Right lung (tissue), 5 donors: Measurements from ENCODE around the gene RECQL. TPM values are rescaled to one million over a fixed set of nuclear protein-coding genes. Genes with fewer than 3 reads are reported as not detected.
"Not testable (repeated sequence)": the region's sequence is repeated elsewhere in the genome, so short reads cannot be mapped to it uniquely, and the experiment has no call there.

ENCODE experiments used
- DNase-seq, 2 donors: peaks; one replicate each; pipeline ENCODE4 v3.0.0-alpha.2; 2013
- polyA plus RNA-seq, 5 donors: library from polyadenylated mRNA; unstranded; fragments of 120-200 nt; gene quantifications; one replicate each; pipeline versions ENCODE4 v1.2.1 to v1.2.3, GENCODE V29; 2013; ENCODE audit warnings: inconsistent platforms in 1 of 5, low replicate concordance in 1 of 5; ENCODE audit not compliant: insufficient read length in 5 of 5, insufficient read depth in 1 of 5

Gene RECQL
- polyA plus RNA-seq, 5 donors: 22.4 to 41.3 (median 32.8) TPM

DNA sequence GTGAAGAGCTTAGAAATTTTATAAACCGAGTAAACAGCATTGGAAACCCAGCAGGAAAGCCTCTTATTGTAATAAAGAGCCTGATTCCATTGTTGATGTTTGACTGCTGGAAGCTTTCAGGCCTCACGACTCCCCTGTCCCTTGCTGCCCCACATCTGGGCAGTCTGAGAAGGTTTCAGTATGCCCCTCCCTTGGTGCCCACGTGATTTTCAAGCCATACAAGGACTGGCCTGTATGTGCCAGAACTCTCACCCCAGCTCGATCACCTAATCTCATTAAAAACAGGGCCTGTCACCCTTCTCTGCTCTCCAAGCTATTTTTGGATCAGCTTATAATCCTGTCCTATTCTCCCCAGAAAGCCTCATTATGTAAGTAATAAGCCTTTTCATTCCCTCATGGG, 71.4 kb downstream of the RECQL start:
- DNase-seq: no peak

DNA sequence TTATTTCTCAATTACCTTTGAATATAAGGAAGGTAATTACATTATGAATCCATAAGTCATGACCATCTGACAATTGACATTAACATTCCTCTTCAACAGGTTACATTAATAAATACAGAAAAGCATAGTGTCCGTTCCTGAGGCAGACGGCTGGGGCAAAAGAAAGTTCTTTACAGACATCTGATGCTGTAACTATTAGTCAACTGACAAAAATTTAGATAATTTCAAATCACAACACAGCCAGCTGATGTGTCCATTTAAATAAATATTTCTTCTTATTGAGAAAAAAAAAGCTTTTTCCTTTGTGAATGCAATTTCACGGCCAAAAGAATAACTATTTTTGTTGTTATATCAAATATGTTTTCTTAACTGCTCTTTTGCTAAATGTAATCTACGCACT, 73.2 kb downstream of the RECQL start:
- no peak for DNase-seq

DNA sequence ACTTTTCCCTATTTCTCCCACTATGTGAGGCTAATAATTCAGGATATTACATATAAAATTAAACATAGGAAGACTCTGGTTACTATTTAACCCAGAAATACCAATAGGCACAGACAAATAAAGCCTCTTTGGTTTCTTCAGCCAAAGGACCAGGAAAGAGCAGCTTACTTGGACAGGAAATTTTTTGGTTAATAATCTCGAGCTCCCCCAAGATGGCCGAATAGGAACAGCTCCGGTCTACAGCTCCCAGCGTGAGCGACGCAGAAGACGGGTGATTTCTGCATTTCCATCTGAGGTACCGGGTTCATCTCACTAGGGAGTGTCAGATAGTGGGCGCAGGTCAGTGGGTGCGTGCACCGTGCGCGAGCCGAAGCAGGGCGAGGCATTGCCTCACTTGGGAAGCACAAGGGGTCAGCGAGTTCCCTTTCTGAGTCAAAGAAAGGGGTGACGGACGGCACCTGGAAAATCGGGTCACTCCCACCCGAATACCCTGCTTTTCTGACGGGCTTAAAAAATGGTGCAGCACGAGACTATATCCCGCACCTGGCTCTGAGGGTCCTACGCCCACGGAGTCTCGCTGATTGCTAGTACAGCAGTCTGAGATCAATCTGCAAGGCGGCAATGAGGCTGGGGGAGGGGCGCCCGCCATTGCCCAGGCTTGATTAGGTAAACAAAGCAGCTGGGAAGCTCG, 82.3 kb downstream of the RECQL start:
- not testable (repeated sequence) for DNase-seq

Other genes starting within 250 kb of the RECQL start
- gene SLCO1A2, start 166.7 kb downstream of the RECQL start, polyA plus RNA-seq: under 1 TPM; 0.09 to 0.33 (median 0.27) TPM
- not detected for gene IAPP, start 128.7 kb downstream of the RECQL start, polyA plus RNA-seq
- gene PYROXD1, start 64.0 kb downstream of the RECQL start, polyA plus RNA-seq: 10 to 100 TPM; 10.1 to 23.4 (median 19.5) TPM
- 10 to 100 TPM; 30.6 to 46.2 (median 40.9) TPM for gene GOLT1B, start 154 bp upstream of the RECQL start, polyA plus RNA-seq
- gene SPX, start 24.7 kb upstream of the RECQL start, polyA plus RNA-seq: 10 to 100 TPM in 4 of 5 donors, 1 to 10 TPM in 1; 7.2 to 19.6 (median 12.3) TPM
- gene GYS2, start 103.2 kb upstream of the RECQL start, polyA plus RNA-seq: under 1 TPM in 3 of 5 donors, not detected in 2; 0.14 to 0.71 (median 0.44) TPM
- 1,000 to 10,000 TPM in 1 of 5 donors, 100 to 1,000 TPM in 4; 867 to 1,022 (median 927) TPM for gene LDHB, start 156.2 kb upstream of the RECQL start, polyA plus RNA-seq